Body of pancreas (tissue), 4 donors: Measurements from ENCODE around the gene RPS8. TPM values are rescaled to one million over a fixed set of nuclear protein-coding genes. Genes with fewer than 3 reads are reported as not detected.
"Not testable (repeated sequence)": the region's sequence is repeated elsewhere in the genome, so short reads cannot be mapped to it uniquely, and the experiment has no call there.

ENCODE experiments used
- ATAC-seq: fragments of 150-250 bp; one replicate; pipeline ENCODE4 v1.9.1; 2016
- DNase-seq, 4 donors: peaks; one replicate each; pipeline ENCODE4 v3.0.0-alpha.2; 2019
- H3K27ac ChIP-seq, 4 donors: fragments of 200-600 bp; sonication (generic); 1 replicate in 3 of 4; 2 replicates in 1 of 4; pipeline versions ENCODE4 v1.5.1 to v1.6.1; 2016 to 2019; ENCODE audit warnings: mild to moderate bottlenecking in 1 of 4, mixed read lengths in 1 of 4, moderate library complexity in 1 of 4
- H3K27me3 ChIP-seq, 2 donors: fragments of 200-600 bp; sonication (generic); one replicate each; pipeline ENCODE4 v1.6.0; 2016; ENCODE audit warnings: mild to moderate bottlenecking in 1 of 2
- H3K36me3 ChIP-seq, 2 donors: fragments of 200-600 bp; sonication (generic); replicated peaks in 1 of 2; 2 replicates each; pipeline ENCODE4 v1.5.1; 2016; ENCODE audit warnings: low read depth in 2 of 2; ENCODE audit not compliant: insufficient read depth in 1 of 2
- H3K4me1 ChIP-seq: fragments of 200-600 bp; sonication (generic); one replicate; pipeline ENCODE4 v1.6.0; 2016
- H3K4me3 ChIP-seq, 2 donors: fragments of 200-600 bp; sonication (generic); 1 replicate in 1 of 2; 2 replicates in 1 of 2; pipeline ENCODE4 v1.5.1; 2016 to 2019
- H3K9me3 ChIP-seq, 3 donors: fragments of 200-600 bp; sonication (generic); 1 replicate in 2 of 3; 2 replicates in 1 of 3; pipeline ENCODE4 v1.5.1; 2016
- CTCF ChIP-seq, 7 experiments: fragments of 450-650 bp in 4 of 7; fragments of 200-600 bp in 3 of 7; sonication (generic) in 3 of 7; IDR thresholded peaks; one replicate each; pipeline ENCODE4 v1.5.1; 2016 to 2019; ENCODE audit warnings: antibody characterized with exemption in 7 of 7
- POLR2A ChIP-seq, 3 donors: fragments of 450-650 bp; IDR thresholded peaks; one replicate each; pipeline ENCODE4 v1.6.1; 2016; ENCODE audit warnings: antibody characterized with exemption in 3 of 3, mild to moderate bottlenecking in 2 of 3
- WGBS, 2 donors: methylation state at CpG; one replicate each; pipeline ENCODE4 v1.1.5; 2017; 5-methylcytosine and 5-hydroxymethylcytosine counted together
- intact Hi-C: fragments of 100-400 bp; cut with DNase I; formaldehyde crosslinking; loops from one replicate; pipeline ENCODE4 v1.15.1; 2023
- total RNA-seq, 2 donors: library from RNA; depleted of rRNA; stranded (reverse); fragments of >200 nt; gene quantifications; one replicate each; pipeline ENCODE4 v1.1.0, GENCODE V29; 2016

RPS8 gene
- total RNA-seq, 2 donors from 2014 or later, result 1,064 to 1,413 TPM

GRCh38 chr1:44812822-44813543 is 37.6 kb downstream of the RPS8 start:
- H3K9me3 ChIP-seq, result no peaks in the 10 kb centered on the region
- DNase-seq, result peak; percentile 30 to 46 (median 39)
- WGBS, 2 donors, result 57 to 82% methylated on average over 2 to 20 of the region's 48 CpGs
- no peaks in the 10 kb centered on the region for H3K36me3 ChIP-seq
- peaks cover 56% of the 10 kb centered on the region for H3K4me1 ChIP-seq
- ATAC-seq, result peak; percentile 11
- peak overlapping the region; percentile 58 to 83 (median 72) for H3K27ac ChIP-seq
- no peaks in the 10 kb centered on the region for H3K27me3 ChIP-seq
- intact Hi-C loops, result no loop called here
- TF ChIP-seq POLR2A (IDR thresholded peaks at IDR 0.05) (no peak), CTCF (IDR thresholded peaks at IDR 0.05) (no peak)
- peak overlapping the region in 1 of 2 donors; percentile 17 for H3K4me3 ChIP-seq

- ATAC-seq, H3K27ac ChIP-seq, H3K9me3 ChIP-seq, H3K27me3 ChIP-seq, intact Hi-C loops, H3K36me3 ChIP-seq, H3K4me3 ChIP-seq, DNase-seq: not testable (repeated sequence)
- WGBS, 2 donors, result 90 to 92% methylated on average over 9 of the region's 9 CpGs
- H3K4me1 ChIP-seq, result peaks cover 42% of the 10 kb centered on the region
Measured at GRCh38 chr1:44815926-44816325, 40.6 kb downstream of the RPS8 start.

GRCh38 chr1:44817307-44817706 is 42.0 kb downstream of the RPS8 start:
- Histone ChIP-seq H3K27ac (no peak overlapping the region), H3K27me3 (no peaks in the 10 kb centered on the region), H3K9me3 (no peaks in the 10 kb centered on the region), H3K4me3 (no peak overlapping the region), H3K4me1 (peaks cover 47% of the 10 kb centered on the region), H3K36me3 (no peaks in the 10 kb centered on the region)
- intact Hi-C loops, result no loop called here
- 70 to 71% methylated on average over 2 of the region's 2 CpGs for WGBS, 2 donors
- TF ChIP-seq POLR2A (IDR thresholded peaks at IDR 0.05) (no peak), CTCF (IDR thresholded peaks at IDR 0.05) (no peak)
- no peak for ATAC-seq
- no peak for DNase-seq

GRCh38 chr1:44817771-44818495 is 42.6 kb downstream of the RPS8 start:
- Histone ChIP-seq H3K27me3 (no peaks in the 10 kb centered on the region), H3K9me3 (no peaks in the 10 kb centered on the region), H3K4me3 (no peak overlapping the region), H3K36me3 (no peaks in the 10 kb centered on the region), H3K27ac (no peak overlapping the region), H3K4me1 (peaks cover 43% of the 10 kb centered on the region)
- ATAC-seq (no peak), DNase-seq (no peak)
- TF ChIP-seq POLR2A (IDR thresholded peaks at IDR 0.05) (no peak), CTCF (IDR thresholded peaks at IDR 0.05) (no peak)
- intact Hi-C loops, result no loop called here
- WGBS, 2 donors, result 91 to 92% methylated on average over 11 of the region's 11 CpGs

- peak; percentile 3 for ATAC-seq
- intact Hi-C loops, result no loop called here
- Histone ChIP-seq H3K27ac (peak overlapping the region; percentile 95 to 98 (median 96)), H3K36me3 (no peaks in the 10 kb centered on the region), H3K9me3 (no peaks in the 10 kb centered on the region), H3K4me3 (peak overlapping the region in 1 of 2 donors; percentile 19), H3K27me3 (no peaks in the 10 kb centered on the region), H3K4me1 (peaks cover 32% of the 10 kb centered on the region)
- TF ChIP-seq POLR2A (IDR thresholded peaks at IDR 0.05) (no peak), CTCF (IDR thresholded peaks at IDR 0.05) (no peak)
- WGBS, 2 donors, result 0 to 1% methylated on average over 12 to 13 of the region's 13 CpGs
- DNase-seq, result no peak
Measured at GRCh38 chr1:44819196-44819607, 43.9 kb downstream of the RPS8 start.
